Lower leg skin (tissue), 4 donors: ENCODE measurements around the gene SIGLEC9. TPM values are rescaled to one million over a fixed set of nuclear protein-coding genes. Genes with fewer than 3 reads are reported as not detected.

Experiments
- DNase-seq, 2 donors: peaks; one replicate each; pipeline ENCODE4 v3.0.0-alpha.2; 2019; ENCODE audit warnings: low spot score in 2 of 2
- H3K4me3 ChIP-seq: fragments of 200-600 bp; sonication (generic); 2 replicates; pipeline ENCODE4 v1.5.1; 2017; ENCODE audit warnings: mild to moderate bottlenecking, low read depth; ENCODE audit not compliant: poor library complexity, severe bottlenecking
- POLR2A ChIP-seq, 2 donors: fragments of 450-650 bp; IDR thresholded peaks; one replicate each; pipeline ENCODE4 v1.6.1; 2016 to 2017; ENCODE audit warnings: antibody characterized with exemption in 2 of 2, mild to moderate bottlenecking in 1 of 2, moderate library complexity in 1 of 2
- WGBS, 2 donors: methylation state at CpG; one replicate each; pipeline ENCODE4 v1.1.5; 2018; 5-methylcytosine and 5-hydroxymethylcytosine counted together
- intact Hi-C: fragments of 100-400 bp; cut with DNase I; formaldehyde crosslinking; loops from one replicate; pipeline ENCODE4 v1.15.0; 2023; ENCODE audit warnings: low total_unique reads
- total RNA-seq, 4 donors: library from RNA; depleted of rRNA; stranded (reverse); fragments of >200 nt; gene quantifications; one replicate each; pipeline ENCODE4 v1.1.0, GENCODE V29; 2016
- TF ChIP-seq, protein P1 (sequence below), 3 donors: fragments of 450-650 bp; IDR thresholded peaks; one replicate each; pipeline ENCODE4 v1.5.1; 2016; ENCODE audit warnings: antibody characterized with exemption in 3 of 3, mild to moderate bottlenecking in 3 of 3, moderate library complexity in 2 of 3

The SIGLEC9 gene
- total RNA-seq, 4 donors from 2014 or later: 0.15 to 2.7 (median 1.2) TPM

DNA sequence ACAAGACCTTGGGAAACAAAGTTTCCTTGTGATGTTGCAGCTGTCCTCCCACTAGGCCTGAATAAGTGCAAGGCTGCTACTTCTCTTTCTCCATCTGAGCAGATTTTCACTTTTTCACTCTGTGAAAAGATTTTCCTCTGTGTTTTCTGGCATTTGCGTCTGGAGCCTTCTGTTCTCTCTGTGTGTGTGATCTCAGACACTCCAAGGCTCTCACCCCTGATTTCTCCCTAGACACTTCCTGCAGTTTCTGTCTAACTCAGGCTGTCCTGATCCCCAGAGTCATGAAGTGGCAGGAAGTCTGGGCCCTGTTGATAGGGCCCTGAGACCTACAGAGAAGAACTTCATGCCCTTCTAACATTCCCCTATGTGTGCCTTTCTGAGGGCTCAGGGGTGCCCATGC lies 54.5 kb downstream of the SIGLEC9 start:
- DNase-seq: peak in 1 of 2 donors; percentile 10
- intact Hi-C loops: no loop called here
- no peak overlapping the region for H3K4me3 ChIP-seq
- no peak for TF ChIP-seq POLR2A (IDR thresholded peaks at IDR 0.05)
- TF ChIP-seq, protein P1, sequence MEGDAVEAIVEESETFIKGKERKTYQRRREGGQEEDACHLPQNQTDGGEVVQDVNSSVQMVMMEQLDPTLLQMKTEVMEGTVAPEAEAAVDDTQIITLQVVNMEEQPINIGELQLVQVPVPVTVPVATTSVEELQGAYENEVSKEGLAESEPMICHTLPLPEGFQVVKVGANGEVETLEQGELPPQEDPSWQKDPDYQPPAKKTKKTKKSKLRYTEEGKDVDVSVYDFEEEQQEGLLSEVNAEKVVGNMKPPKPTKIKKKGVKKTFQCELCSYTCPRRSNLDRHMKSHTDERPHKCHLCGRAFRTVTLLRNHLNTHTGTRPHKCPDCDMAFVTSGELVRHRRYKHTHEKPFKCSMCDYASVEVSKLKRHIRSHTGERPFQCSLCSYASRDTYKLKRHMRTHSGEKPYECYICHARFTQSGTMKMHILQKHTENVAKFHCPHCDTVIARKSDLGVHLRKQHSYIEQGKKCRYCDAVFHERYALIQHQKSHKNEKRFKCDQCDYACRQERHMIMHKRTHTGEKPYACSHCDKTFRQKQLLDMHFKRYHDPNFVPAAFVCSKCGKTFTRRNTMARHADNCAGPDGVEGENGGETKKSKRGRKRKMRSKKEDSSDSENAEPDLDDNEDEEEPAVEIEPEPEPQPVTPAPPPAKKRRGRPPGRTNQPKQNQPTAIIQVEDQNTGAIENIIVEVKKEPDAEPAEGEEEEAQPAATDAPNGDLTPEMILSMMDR (IDR thresholded peaks at IDR 0.05): no peak
- WGBS, 2 donors: 38 to 58% methylated on average over 1 of the region's 1 CpG

Other genes with a start within 250 kb of the SIGLEC9 start
- gene KLK4, start 213.5 kb upstream of the SIGLEC9 start, total RNA-seq: under 1 TPM; 0.47 to 0.84 (median 0.74) TPM
- 100 to 1,000 TPM; 179 to 310 (median 271) TPM for gene KLK5, start 171.9 kb upstream of the SIGLEC9 start, total RNA-seq
- 1 to 10 TPM in 3 of 4 donors, under 1 TPM in 1; 0.27 to 9.5 (median 5.1) TPM for gene KLK6, start 155.3 kb upstream of the SIGLEC9 start, total RNA-seq
- 100 to 1,000 TPM; 206 to 251 (median 224) TPM for gene KLK7, start 141.0 kb upstream of the SIGLEC9 start, total RNA-seq
- 100 to 1,000 TPM in 3 of 4 donors, 10 to 100 TPM in 1; 67.1 to 117 (median 106) TPM for gene KLK8, start 123.3 kb upstream of the SIGLEC9 start, total RNA-seq
- 10 to 100 TPM; 30.0 to 94.1 (median 57.2) TPM for gene KLK10, start 105.2 kb upstream of the SIGLEC9 start, total RNA-seq
- 100 to 1,000 TPM; 219 to 420 (median 258) TPM for gene KLK11, start 98.3 kb upstream of the SIGLEC9 start, total RNA-seq
- 1 to 10 TPM in 1 of 4 donors, under 1 TPM in 1, not detected in 2; 0.96 to 2.1 TPM for gene KLK12, start 89.9 kb upstream of the SIGLEC9 start, total RNA-seq
- gene KLK13, start 59.8 kb upstream of the SIGLEC9 start, total RNA-seq: 10 to 100 TPM in 1 of 4 donors, 1 to 10 TPM in 3; 8.6 to 39.1 (median 9.5) TPM
- gene KLK14, start 42.0 kb upstream of the SIGLEC9 start, total RNA-seq: 10 to 100 TPM in 3 of 4 donors, 1 to 10 TPM in 1; 8.3 to 18.3 (median 12.2) TPM
- 10 to 100 TPM; 11.3 to 18.1 (median 16.7) TPM for gene CTU1, start 16.5 kb upstream of the SIGLEC9 start, total RNA-seq
- not detected for gene SIGLEC7, start 17.4 kb downstream of the SIGLEC9 start, total RNA-seq
- gene CD33, start 100.2 kb downstream of the SIGLEC9 start, total RNA-seq: 1 to 10 TPM; 1.4 to 2.5 (median 2.1) TPM
- gene SIGLECL1, start 126.2 kb downstream of the SIGLEC9 start, total RNA-seq: not detected
- gene IGLON5, start 186.7 kb downstream of the SIGLEC9 start, total RNA-seq: under 1 TPM in 1 of 4 donors, not detected in 3; 0.27 TPM
- 10 to 100 TPM; 31.0 to 42.9 (median 39.5) TPM for gene VSIG10L, start 217.2 kb downstream of the SIGLEC9 start, total RNA-seq
- gene ETFB, start 241.5 kb downstream of the SIGLEC9 start, total RNA-seq: 10 to 100 TPM; 52.5 to 79.2 (median 74.5) TPM
- gene CLDND2, start 244.1 kb downstream of the SIGLEC9 start, total RNA-seq: 1 to 10 TPM in 1 of 4 donors, not detected in 3; 1.8 TPM
- 1 to 10 TPM in 1 of 4 donors, not detected in 3; 1.3 TPM for gene NKG7, start 247.7 kb downstream of the SIGLEC9 start, total RNA-seq